NT2/D1 (cell line): ENCODE data around the gene PPP4R3B.

Experiments used
- SUZ12 ChIP-seq: IDR thresholded peaks from 2 replicates; pipeline ENCODE4 v1.6.1; 2011; ENCODE audit not compliant: insufficient read length, insufficient read depth; ENCODE audit errors: extremely low read depth
- YY1 ChIP-seq: IDR thresholded peaks from 2 replicates; pipeline ENCODE4 v1.6.1; 2011; ENCODE audit not compliant: insufficient read length, insufficient read depth
- ZNF274 ChIP-seq: IDR thresholded peaks from 2 replicates; pipeline ENCODE4 v1.6.1; 2011; ENCODE audit warnings: mild to moderate bottlenecking, low read depth, low read length

- TF ChIP-seq ZNF274 = no peak
- no peak for TF ChIP-seq YY1
- no peak for TF ChIP-seq SUZ12
These were observed 117.4 kb downstream of the PPP4R3B start for GRCh38 chr2:55500025-55500424.
